ENCODE data around the gene KCNK10.

KCNK10 gene

DNA sequence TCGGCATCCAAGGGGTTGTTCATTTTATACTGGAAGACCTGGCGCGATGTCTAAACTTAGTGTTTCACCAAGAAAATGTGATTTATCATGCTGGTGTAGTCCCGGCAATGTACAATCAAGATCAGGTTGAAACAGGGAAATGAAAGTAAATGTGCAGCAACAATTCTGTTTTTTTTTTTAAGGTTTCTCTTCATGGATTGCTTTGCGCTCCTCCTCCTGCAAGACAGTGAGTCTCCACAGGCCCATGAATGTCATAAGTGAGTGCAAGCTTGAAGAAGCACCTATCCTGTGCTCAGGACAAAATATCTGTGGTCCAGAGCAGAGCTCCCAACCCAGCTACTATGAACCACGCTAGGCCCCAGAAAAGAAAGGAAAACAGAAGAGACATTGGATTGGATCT is 143.4 kb downstream of the KCNK10 start:
- Histone ChIP-seq H3F3A (ENCODE audit: low read depth) (no peaks in the 10 kb centered on the region), H3K4me1 (ENCODE audit: insufficient read depth, low read length, poor library complexity, severe bottlenecking) (no peaks in the 10 kb centered on the region), H3K4me2 (ENCODE audit: low read depth, low read length, poor library complexity, severe bottlenecking) (no peak overlapping the region)

DNA sequence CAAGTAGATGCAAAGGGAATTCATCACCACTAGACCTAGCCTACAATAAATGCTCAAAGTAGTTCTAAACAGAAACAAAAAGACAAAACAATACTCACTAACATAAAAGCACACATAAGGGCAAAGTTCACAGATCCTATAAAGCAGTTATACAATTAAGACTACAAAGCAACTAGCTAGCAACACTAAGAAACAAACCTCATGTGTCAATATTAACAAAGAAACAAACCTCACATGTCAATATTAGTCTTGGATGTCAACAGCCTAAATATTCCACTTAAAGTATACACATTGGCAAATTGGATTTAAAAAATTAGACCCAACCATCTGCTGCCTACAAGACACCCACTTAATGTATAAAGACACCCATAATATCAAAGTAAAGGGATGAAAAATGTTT is 152.7 kb downstream of the KCNK10 start:
- no peaks in the 10 kb centered on the region for H3K36me3 ChIP-seq (ENCODE audit: insufficient read depth, low read length)
- H3K79me2 ChIP-seq (ENCODE audit: insufficient read depth, low read length): no peaks in the 10 kb centered on the region
- H3K9me3 ChIP-seq (ENCODE audit: insufficient read depth, low read depth, low read length): no peaks in the 10 kb centered on the region
- no peaks in the 10 kb centered on the region for H3K27me3 ChIP-seq (ENCODE audit: insufficient read depth, low read length, poor library complexity, severe bottlenecking)
- no peaks in the 10 kb centered on the region for H3F3A ChIP-seq (ENCODE audit: low read depth)
- peaks cover 4% of the 10 kb centered on the region for H3K4me1 ChIP-seq (ENCODE audit: insufficient read depth, low read length, poor library complexity, severe bottlenecking)
- H3K4me2 ChIP-seq (ENCODE audit: low read depth, low read length, poor library complexity, severe bottlenecking): no peak overlapping the region
- H3K9me2 ChIP-seq (replicated peaks; ENCODE audit: low read depth, low read length): no peaks in the 10 kb centered on the region
- H4K20me1 ChIP-seq (ENCODE audit: insufficient read depth, low read length, poor library complexity, severe bottlenecking): no peaks in the 10 kb centered on the region
- H3K9ac ChIP-seq (ENCODE audit: low read depth, low read length, poor library complexity, severe bottlenecking): no peak overlapping the region
- H3K4me3 ChIP-seq (ENCODE audit: low read length, poor library complexity, severe bottlenecking): no peak overlapping the region
- no peak overlapping the region for H2AFZ ChIP-seq (ENCODE audit: low read length)
- TF ChIP-seq, protein P1, sequence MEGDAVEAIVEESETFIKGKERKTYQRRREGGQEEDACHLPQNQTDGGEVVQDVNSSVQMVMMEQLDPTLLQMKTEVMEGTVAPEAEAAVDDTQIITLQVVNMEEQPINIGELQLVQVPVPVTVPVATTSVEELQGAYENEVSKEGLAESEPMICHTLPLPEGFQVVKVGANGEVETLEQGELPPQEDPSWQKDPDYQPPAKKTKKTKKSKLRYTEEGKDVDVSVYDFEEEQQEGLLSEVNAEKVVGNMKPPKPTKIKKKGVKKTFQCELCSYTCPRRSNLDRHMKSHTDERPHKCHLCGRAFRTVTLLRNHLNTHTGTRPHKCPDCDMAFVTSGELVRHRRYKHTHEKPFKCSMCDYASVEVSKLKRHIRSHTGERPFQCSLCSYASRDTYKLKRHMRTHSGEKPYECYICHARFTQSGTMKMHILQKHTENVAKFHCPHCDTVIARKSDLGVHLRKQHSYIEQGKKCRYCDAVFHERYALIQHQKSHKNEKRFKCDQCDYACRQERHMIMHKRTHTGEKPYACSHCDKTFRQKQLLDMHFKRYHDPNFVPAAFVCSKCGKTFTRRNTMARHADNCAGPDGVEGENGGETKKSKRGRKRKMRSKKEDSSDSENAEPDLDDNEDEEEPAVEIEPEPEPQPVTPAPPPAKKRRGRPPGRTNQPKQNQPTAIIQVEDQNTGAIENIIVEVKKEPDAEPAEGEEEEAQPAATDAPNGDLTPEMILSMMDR (conservative IDR thresholded peaks at IDR 0.05; ENCODE audit: low read length): no peak
- TF ChIP-seq EZH2phosphoT487 (IDR thresholded peaks at IDR 0.05; ENCODE audit: borderline replicate concordance): no peak

More for the DNA sequence above, 143.4 kb downstream of the KCNK10 start:
- H2AFZ ChIP-seq (ENCODE audit: low read length): no peak overlapping the region
- no peaks in the 10 kb centered on the region for H3K79me2 ChIP-seq (ENCODE audit: insufficient read depth, low read length)
- H3K9me3 ChIP-seq (ENCODE audit: insufficient read depth, low read depth, low read length): no peaks in the 10 kb centered on the region
- H3K4me3 ChIP-seq (ENCODE audit: low read length, poor library complexity, severe bottlenecking): no peak overlapping the region
- no peak overlapping the region for H3K9ac ChIP-seq (ENCODE audit: low read depth, low read length, poor library complexity, severe bottlenecking)
- TF ChIP-seq, protein P1 (conservative IDR thresholded peaks at IDR 0.05; ENCODE audit: low read length): no peak
- TF ChIP-seq EZH2phosphoT487 (IDR thresholded peaks at IDR 0.05; ENCODE audit: borderline replicate concordance): no peak
- H3K36me3 ChIP-seq (ENCODE audit: insufficient read depth, low read length): no peaks in the 10 kb centered on the region
- no peaks in the 10 kb centered on the region for H3K27me3 ChIP-seq (ENCODE audit: insufficient read depth, low read length, poor library complexity, severe bottlenecking)
- H4K20me1 ChIP-seq (ENCODE audit: insufficient read depth, low read length, poor library complexity, severe bottlenecking): no peaks in the 10 kb centered on the region
- no peaks in the 10 kb centered on the region for H3K9me2 ChIP-seq (replicated peaks; ENCODE audit: low read depth, low read length)

DNA sequence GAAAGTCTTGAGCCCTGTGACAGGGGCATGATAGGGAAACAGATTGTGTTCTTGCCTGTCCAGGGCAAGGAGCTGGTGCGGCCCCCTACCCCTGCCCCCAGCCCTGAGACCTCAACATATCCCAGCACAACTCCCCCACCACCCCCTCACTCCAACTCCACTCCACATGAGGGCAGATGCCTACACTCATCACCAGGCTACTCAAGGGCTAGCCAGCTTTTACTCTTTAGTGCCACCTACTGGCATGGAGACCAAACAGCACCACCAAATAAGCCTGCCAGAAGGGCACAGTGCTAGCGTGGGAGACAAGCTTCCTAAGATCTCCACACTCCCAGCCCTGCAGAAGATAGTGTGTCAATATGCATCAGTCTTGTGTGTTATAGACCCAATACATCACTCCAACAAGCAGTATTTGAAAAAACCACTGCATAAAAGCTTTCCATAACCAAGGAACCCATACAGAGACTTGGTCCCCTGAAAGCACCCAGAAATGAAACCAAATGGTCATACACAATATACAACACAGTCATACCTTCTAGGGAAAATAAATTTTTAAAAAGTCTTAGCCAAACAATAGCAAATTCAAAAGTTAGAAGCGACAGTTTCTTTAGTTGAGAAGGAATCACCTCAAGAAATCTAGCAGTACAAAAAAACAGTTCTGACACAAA is 154.4 kb downstream of the KCNK10 start:
- Histone ChIP-seq H2AFZ (ENCODE audit: low read length) (no peak overlapping the region), H3K79me2 (ENCODE audit: insufficient read depth, low read length) (no peaks in the 10 kb centered on the region), H3K4me1 (ENCODE audit: insufficient read depth, low read length, poor library complexity, severe bottlenecking) (peaks cover 14% of the 10 kb centered on the region), H3K36me3 (ENCODE audit: insufficient read depth, low read length) (no peaks in the 10 kb centered on the region), H3K27me3 (ENCODE audit: insufficient read depth, low read length, poor library complexity, severe bottlenecking) (no peaks in the 10 kb centered on the region), H3K4me3 (ENCODE audit: low read length, poor library complexity, severe bottlenecking) (no peak overlapping the region), H3K9me2 (replicated peaks; ENCODE audit: low read depth, low read length) (no peaks in the 10 kb centered on the region), H4K20me1 (ENCODE audit: insufficient read depth, low read length, poor library complexity, severe bottlenecking) (no peaks in the 10 kb centered on the region), H3K9me3 (ENCODE audit: insufficient read depth, low read depth, low read length) (no peaks in the 10 kb centered on the region), H3K4me2 (ENCODE audit: low read depth, low read length, poor library complexity, severe bottlenecking) (no peak overlapping the region), H3K9ac (ENCODE audit: low read depth, low read length, poor library complexity, severe bottlenecking) (no peak overlapping the region), H3F3A (ENCODE audit: low read depth) (no peaks in the 10 kb centered on the region)
- TF ChIP-seq EZH2phosphoT487 (IDR thresholded peaks at IDR 0.05; ENCODE audit: borderline replicate concordance): no peak
- TF ChIP-seq, protein P1 (conservative IDR thresholded peaks at IDR 0.05; ENCODE audit: low read length): peak; percentile 89
